ENCODE results near the gene GPX4.

The GPX4 gene

GRCh38 chr19:1140272-1141027 lies 36.7 kb downstream of the GPX4 start:
- Histone ChIP-seq H3K36me3 (peaks cover 8 to 77% (median 40%) of the 10 kb centered on the region in 3 donors), H3K27ac (no peak overlapping the region), H3K4me1 (peaks cover 0 to 15% (median 0%) of the 10 kb centered on the region in 4 donors), H3K27me3 (no peaks in the 10 kb centered on the region), H3K9me3 (no peaks in the 10 kb centered on the region), H3K4me3 (no peak overlapping the region)
- DNase-seq, result no peak
- intact Hi-C loops (cut with DNase I; ENCODE audit: low total_unique reads), result no loop called here
- no peak for TF ChIP-seq CTCF (IDR thresholded peaks at IDR 0.05)

- no peak overlapping the region for H3K4me3 ChIP-seq
- TF ChIP-seq CTCF (IDR thresholded peaks at IDR 0.05), result no peak
- no peaks in the 10 kb centered on the region for H3K9me3 ChIP-seq
- H3K27ac ChIP-seq, result no peak overlapping the region
- no peaks in the 10 kb centered on the region for H3K27me3 ChIP-seq
- peaks cover 10 to 83% (median 50%) of the 10 kb centered on the region in 3 donors for H3K36me3 ChIP-seq
- peaks cover 0 to under 1% (median 0%) of the 10 kb centered on the region in 4 donors for H3K4me1 ChIP-seq
- intact Hi-C loops (cut with DNase I; ENCODE audit: low total_unique reads), result no loop called here
- no peak for DNase-seq
Measured at GRCh38 chr19:1141944-1142343, 38.1 kb downstream of the GPX4 start.

- no peak for TF ChIP-seq CTCF (IDR thresholded peaks at IDR 0.05)
- no peak for DNase-seq
Measured at GRCh38 chr19:1143828-1144399, 40.1 kb downstream of the GPX4 start.

GRCh38 chr19:1144741-1145140 lies 40.9 kb downstream of the GPX4 start:
- no peaks in the 10 kb centered on the region for H3K4me1 ChIP-seq
- no peaks in the 10 kb centered on the region for H3K9me3 ChIP-seq
- H3K4me3 ChIP-seq, result no peak overlapping the region
- no peak for TF ChIP-seq CTCF (IDR thresholded peaks at IDR 0.05)
- DNase-seq, result no peak
- intact Hi-C loops (cut with DNase I; ENCODE audit: low total_unique reads), result no loop called here
- H3K27ac ChIP-seq, result no peak overlapping the region
- H3K36me3 ChIP-seq, result peaks cover 13 to 87% (median 51%) of the 10 kb centered on the region in 3 donors
- no peaks in the 10 kb centered on the region for H3K27me3 ChIP-seq

More at GRCh38 chr19:1143828-1144399, 40.1 kb downstream of the GPX4 start:
- Histone ChIP-seq H3K27me3 (no peaks in the 10 kb centered on the region), H3K4me1 (no peaks in the 10 kb centered on the region), H3K36me3 (peaks cover 13 to 87% (median 52%) of the 10 kb centered on the region in 3 donors), H3K27ac (no peak overlapping the region), H3K9me3 (no peaks in the 10 kb centered on the region), H3K4me3 (no peak overlapping the region)
- intact Hi-C loops (cut with DNase I; ENCODE audit: low total_unique reads), result no loop called here

GRCh38 chr19:1145635-1146411 lies 42.0 kb downstream of the GPX4 start:
- intact Hi-C loops (cut with DNase I; ENCODE audit: low total_unique reads), result no loop called here
- Histone ChIP-seq H3K27ac (no peak overlapping the region), H3K9me3 (no peaks in the 10 kb centered on the region), H3K36me3 (peaks cover 13 to 86% (median 52%) of the 10 kb centered on the region in 3 donors), H3K27me3 (no peaks in the 10 kb centered on the region), H3K4me1 (peaks cover 0 to 7% (median 2%) of the 10 kb centered on the region in 4 donors), H3K4me3 (no peak overlapping the region)
- TF ChIP-seq CTCF (IDR thresholded peaks at IDR 0.05), result no peak
- DNase-seq, result no peak

All from tibial artery (tissue), 4 donors.